ENCODE measurements around the gene ATG7. TPM values are rescaled to one million over a fixed set of nuclear protein-coding genes. Genes with fewer than 3 reads are reported as not detected.

Gene ATG7
- total RNA-seq, 1 donor from 2014 or later: 53.4 TPM

DNA sequence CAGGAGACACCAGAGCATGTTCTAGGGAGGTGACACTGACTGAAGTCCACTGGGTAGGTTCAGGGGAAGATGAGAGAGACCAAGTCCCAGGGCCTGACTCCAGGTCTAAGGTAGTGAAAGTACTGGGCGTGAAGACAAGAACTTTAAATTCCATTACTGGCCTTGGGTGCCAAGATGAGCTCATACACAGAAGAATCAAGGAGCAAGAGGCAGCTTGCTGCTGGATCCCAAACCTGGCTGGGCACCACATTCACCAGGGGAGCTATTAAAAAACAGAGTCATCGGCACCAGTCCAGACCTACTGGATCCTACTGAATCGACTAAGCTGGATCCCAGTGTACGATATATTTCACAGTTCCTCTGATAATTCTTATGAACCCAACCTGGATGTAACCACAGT lies 42.1 kb upstream of the ATG7 start:
- Histone ChIP-seq H3K36me3 (ENCODE audit: control insufficient read depth, insufficient read depth, low read length) (peaks cover 2% of the 10 kb centered on the region), H3K4me3 (ENCODE audit: low read depth, low read length) (no peak overlapping the region), H3K27me3 (ENCODE audit: control insufficient read depth, insufficient read depth, low read length) (no peaks in the 10 kb centered on the region)
- TF ChIP-seq, protein P1, sequence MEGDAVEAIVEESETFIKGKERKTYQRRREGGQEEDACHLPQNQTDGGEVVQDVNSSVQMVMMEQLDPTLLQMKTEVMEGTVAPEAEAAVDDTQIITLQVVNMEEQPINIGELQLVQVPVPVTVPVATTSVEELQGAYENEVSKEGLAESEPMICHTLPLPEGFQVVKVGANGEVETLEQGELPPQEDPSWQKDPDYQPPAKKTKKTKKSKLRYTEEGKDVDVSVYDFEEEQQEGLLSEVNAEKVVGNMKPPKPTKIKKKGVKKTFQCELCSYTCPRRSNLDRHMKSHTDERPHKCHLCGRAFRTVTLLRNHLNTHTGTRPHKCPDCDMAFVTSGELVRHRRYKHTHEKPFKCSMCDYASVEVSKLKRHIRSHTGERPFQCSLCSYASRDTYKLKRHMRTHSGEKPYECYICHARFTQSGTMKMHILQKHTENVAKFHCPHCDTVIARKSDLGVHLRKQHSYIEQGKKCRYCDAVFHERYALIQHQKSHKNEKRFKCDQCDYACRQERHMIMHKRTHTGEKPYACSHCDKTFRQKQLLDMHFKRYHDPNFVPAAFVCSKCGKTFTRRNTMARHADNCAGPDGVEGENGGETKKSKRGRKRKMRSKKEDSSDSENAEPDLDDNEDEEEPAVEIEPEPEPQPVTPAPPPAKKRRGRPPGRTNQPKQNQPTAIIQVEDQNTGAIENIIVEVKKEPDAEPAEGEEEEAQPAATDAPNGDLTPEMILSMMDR (IDR thresholded peaks at IDR 0.05; ENCODE audit: insufficient read depth, low read length, severe bottlenecking): no peak
- FAIRE-seq: no peak
- peak; percentile 81 for DNase-seq (ENCODE audit: low read depth)

DNA sequence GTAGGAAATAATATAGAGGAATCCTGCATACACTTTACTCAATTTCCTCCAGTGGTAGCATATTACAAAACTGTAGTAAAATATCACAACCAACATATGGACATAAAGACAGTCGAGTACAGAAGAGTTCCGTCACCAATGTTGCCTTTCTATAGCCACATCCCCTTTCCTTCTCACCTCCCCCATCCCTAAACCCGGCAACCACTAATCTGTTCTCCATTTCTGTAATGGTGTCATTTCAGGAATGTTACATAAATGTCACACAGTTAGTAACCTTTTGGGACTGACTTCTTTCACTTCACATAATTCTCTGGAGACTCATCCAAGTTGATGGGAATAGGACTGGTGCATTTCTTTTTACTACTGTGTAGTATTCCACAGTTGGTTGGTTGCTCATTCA lies 41.4 kb upstream of the ATG7 start:
- DNase-seq (ENCODE audit: low read depth) (no peak), FAIRE-seq (no peak)
- Histone ChIP-seq H3K36me3 (ENCODE audit: control insufficient read depth, insufficient read depth, low read length) (peaks cover 2% of the 10 kb centered on the region), H3K4me3 (ENCODE audit: low read depth, low read length) (no peak overlapping the region), H3K27me3 (ENCODE audit: control insufficient read depth, insufficient read depth, low read length) (no peaks in the 10 kb centered on the region)
- TF ChIP-seq, protein P1 (IDR thresholded peaks at IDR 0.05; ENCODE audit: insufficient read depth, low read length, severe bottlenecking): no peak

DNA sequence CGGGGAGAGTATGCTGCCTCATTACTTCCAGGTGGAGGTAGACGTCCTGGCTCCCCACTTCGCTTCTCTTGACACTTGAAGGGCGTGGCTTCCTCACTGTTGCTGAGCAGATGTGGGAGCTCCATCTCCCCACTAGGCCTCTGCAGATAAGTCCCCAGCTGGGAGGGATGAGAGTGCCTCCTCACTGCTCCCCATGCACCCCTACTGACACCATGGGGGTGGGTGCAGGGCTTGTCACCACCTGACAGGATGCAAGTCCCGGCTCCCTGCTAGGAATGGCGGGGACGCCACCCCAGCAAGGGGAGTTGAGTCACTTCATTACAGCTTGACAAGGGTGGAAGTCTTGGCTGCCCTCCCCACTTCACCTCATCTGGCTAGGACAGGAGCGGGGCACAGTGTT lies 36.8 kb upstream of the ATG7 start:
- no peak for FAIRE-seq
- Histone ChIP-seq H3K27me3 (ENCODE audit: control insufficient read depth, insufficient read depth, low read length) (no peaks in the 10 kb centered on the region), H3K4me3 (ENCODE audit: low read depth, low read length) (no peak overlapping the region), H3K36me3 (ENCODE audit: control insufficient read depth, insufficient read depth, low read length) (no peaks in the 10 kb centered on the region)
- TF ChIP-seq, protein P1 (IDR thresholded peaks at IDR 0.05; ENCODE audit: insufficient read depth, low read length, severe bottlenecking): no peak
- DNase-seq (ENCODE audit: low read depth): no peak

DNA sequence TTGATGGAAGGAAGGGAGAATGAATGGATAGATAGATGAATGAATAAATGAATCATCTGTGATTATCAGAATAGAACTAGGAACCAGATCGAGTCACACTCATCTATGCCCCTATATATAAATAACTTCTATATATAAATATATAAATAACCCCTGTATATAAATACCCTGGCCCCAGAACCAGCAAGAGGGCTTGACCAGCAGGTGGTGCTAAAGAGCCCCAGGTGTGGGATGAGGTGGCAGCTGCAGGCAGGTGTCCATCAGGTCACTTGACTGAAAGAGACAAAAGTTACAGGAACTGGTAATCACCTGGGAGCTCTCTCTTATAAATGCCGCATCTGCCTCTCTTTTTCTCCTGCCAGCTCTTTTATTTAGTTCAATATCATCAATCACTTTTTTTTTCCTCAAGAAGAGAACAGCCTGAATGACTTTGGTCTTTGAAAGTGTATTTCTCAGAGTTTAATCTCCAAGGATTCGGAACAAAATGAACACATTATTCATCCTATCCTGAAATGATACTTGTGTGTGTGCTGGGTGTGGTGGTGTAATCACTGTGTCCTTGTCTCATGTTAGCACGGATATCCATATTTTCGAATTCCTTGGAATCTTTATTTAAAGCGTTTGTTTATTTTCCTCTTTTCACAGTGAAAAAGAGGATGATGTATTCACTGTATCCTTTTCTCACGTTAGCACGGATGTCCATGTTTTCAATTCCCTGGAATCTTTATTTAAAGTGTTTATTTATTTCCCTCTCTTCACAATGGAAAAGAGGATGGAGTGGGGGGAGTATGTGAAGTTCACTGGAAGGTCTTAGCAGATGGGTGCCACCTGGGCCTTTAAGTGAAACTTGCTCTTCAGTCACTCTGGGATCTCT lies 35.4 kb upstream of the ATG7 start:
- DNase-seq (ENCODE audit: low read depth): peak; percentile 74
- H3K27me3 ChIP-seq (ENCODE audit: control insufficient read depth, insufficient read depth, low read length): no peaks in the 10 kb centered on the region
- no peak for FAIRE-seq
- TF ChIP-seq, protein P1 (IDR thresholded peaks at IDR 0.05; ENCODE audit: insufficient read depth, low read length, severe bottlenecking): peak; percentile 76
- no peaks in the 10 kb centered on the region for H3K36me3 ChIP-seq (ENCODE audit: control insufficient read depth, insufficient read depth, low read length)
- no peak overlapping the region for H3K4me3 ChIP-seq (ENCODE audit: low read depth, low read length)

DNA sequence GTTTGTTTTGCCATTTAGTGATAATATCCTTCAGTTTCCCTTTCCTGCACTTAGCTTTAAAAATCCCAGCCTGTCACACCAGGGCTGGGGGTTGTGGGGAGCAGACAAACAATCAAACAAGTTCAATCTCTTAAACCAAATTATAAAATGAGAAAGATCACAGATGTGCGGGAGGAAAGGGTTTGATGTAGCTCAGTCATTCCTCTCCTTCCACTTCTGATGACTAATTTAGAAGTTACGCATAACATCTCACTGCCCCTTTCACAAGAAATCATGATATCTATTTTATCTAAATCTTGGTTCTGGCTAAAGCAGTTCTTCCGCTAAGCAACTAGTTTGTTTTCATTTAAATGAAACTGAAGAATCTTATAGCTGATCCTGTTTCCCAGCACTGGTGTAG lies 34.1 kb upstream of the ATG7 start:
- FAIRE-seq (no peak), DNase-seq (ENCODE audit: low read depth) (peak; percentile 85)
- Histone ChIP-seq H3K36me3 (ENCODE audit: control insufficient read depth, insufficient read depth, low read length) (no peaks in the 10 kb centered on the region), H3K27me3 (ENCODE audit: control insufficient read depth, insufficient read depth, low read length) (no peaks in the 10 kb centered on the region), H3K4me3 (ENCODE audit: low read depth, low read length) (no peak overlapping the region)
- TF ChIP-seq, protein P1 (IDR thresholded peaks at IDR 0.05; ENCODE audit: insufficient read depth, low read length, severe bottlenecking): no peak
